Activated B cell treated with CpG ODN at 0.5 μM for 24 hours (primary cell): ENCODE data around the gene CDC42BPA. TPM values are rescaled to one million over a fixed set of nuclear protein-coding genes. Genes with fewer than 3 reads are reported as not detected.

ENCODE experiments used
- ATAC-seq: fragments of 200-7000 bp; cut with Tn5 transposase; one replicate; pipeline ENCODE4 v1.10.0; 2021; ENCODE audit warnings: low read depth, mild to moderate bottlenecking, moderate library complexity
- CTCF ChIA-PET: fragments of 350-600 bp; sonication (Branson Sonifier 250); formaldehyde crosslinking; loops from one replicate; lab custom pipeline; 2021; ENCODE audit warnings: antibody characterized with exemption; lab: Charles Lee
- POLR2A ChIA-PET: fragments of 350-600 bp; sonication (Branson Sonifier 250); formaldehyde crosslinking; loops from one replicate; lab custom pipeline; 2021; ENCODE audit warnings: antibody characterized with exemption; lab: Charles Lee
- DNase-seq: peaks from one replicate; pipeline ENCODE4 v3.0.0; 2022
- H3K27ac Mint-ChIP-seq: one replicate; pipeline ENCODE4 v1.8.0; 2020; ENCODE audit warnings: mixed read lengths
- H3K27me3 Mint-ChIP-seq: one replicate; pipeline ENCODE4 v1.8.0; 2021; ENCODE audit warnings: mixed read lengths
- H3K36me3 Mint-ChIP-seq: one replicate; pipeline ENCODE4 v1.8.0; 2021; ENCODE audit warnings: low read depth, mixed read lengths
- H3K4me1 Mint-ChIP-seq: one replicate; pipeline ENCODE4 v1.8.0; 2021; ENCODE audit warnings: mixed read lengths
- H3K4me3 Mint-ChIP-seq: one replicate; pipeline ENCODE4 v1.8.0; 2020; ENCODE audit warnings: mild to moderate bottlenecking, mixed read lengths
- H3K9me3 Mint-ChIP-seq: one replicate; pipeline ENCODE4 v1.8.0; 2020; ENCODE audit warnings: mixed read lengths
- intact Hi-C: fragments of 100-400 bp; cut with micrococcal nuclease; formaldehyde crosslinking; loops from one replicate; pipeline ENCODE4 v1.15.1; 2024
- total RNA-seq: library from RNA; stranded (reverse); gene quantifications from 2 replicates; pipeline ENCODE4 v1.2.3, GENCODE V29; 2022
- TF ChIP-seq, protein P1 (sequence below): fragments of 200-600 bp; IDR thresholded peaks from one replicate; pipeline ENCODE4 v1.8.0; 2022; ENCODE audit warnings: antibody characterized with exemption, mild to moderate bottlenecking

Gene CDC42BPA
- total RNA-seq, 1 donor from 2014 or later: 0.29 TPM

DNA sequence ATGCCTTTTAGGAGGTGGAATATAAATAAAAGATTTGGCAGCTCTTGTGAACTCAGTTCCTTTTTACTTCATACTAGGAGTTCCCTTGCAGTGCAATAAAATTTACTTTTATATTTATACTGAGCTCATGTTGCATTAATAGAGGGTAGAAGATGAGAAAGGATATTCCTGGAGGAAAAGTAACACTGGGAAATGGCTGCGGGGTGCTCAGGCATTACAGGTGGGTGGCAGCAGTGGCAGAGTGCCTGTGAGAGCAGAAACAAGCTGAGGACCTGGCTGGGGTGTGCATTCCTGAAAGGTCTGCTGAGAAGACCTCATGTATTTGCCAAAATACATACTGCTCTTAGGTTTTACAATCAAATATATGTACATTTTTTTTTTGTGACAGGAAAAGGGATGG lies 251.3 kb downstream of the CDC42BPA start:
- DNase-seq (no peak), ATAC-seq (no peak)
- intact Hi-C loops: no loop called here
- Mint-ChIP-seq H3K27me3 (peaks cover 8% of the 10 kb centered on the region), H3K4me1 (no peaks in the 10 kb centered on the region), H3K9me3 (no peaks in the 10 kb centered on the region), H3K4me3 (no peak overlapping the region), H3K27ac (no peak overlapping the region), H3K36me3 (no peaks in the 10 kb centered on the region)
- CTCF ChIA-PET: no interaction called here
- TF ChIP-seq, protein P1, sequence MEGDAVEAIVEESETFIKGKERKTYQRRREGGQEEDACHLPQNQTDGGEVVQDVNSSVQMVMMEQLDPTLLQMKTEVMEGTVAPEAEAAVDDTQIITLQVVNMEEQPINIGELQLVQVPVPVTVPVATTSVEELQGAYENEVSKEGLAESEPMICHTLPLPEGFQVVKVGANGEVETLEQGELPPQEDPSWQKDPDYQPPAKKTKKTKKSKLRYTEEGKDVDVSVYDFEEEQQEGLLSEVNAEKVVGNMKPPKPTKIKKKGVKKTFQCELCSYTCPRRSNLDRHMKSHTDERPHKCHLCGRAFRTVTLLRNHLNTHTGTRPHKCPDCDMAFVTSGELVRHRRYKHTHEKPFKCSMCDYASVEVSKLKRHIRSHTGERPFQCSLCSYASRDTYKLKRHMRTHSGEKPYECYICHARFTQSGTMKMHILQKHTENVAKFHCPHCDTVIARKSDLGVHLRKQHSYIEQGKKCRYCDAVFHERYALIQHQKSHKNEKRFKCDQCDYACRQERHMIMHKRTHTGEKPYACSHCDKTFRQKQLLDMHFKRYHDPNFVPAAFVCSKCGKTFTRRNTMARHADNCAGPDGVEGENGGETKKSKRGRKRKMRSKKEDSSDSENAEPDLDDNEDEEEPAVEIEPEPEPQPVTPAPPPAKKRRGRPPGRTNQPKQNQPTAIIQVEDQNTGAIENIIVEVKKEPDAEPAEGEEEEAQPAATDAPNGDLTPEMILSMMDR: no peak
- POLR2A ChIA-PET: no interaction called here

DNA sequence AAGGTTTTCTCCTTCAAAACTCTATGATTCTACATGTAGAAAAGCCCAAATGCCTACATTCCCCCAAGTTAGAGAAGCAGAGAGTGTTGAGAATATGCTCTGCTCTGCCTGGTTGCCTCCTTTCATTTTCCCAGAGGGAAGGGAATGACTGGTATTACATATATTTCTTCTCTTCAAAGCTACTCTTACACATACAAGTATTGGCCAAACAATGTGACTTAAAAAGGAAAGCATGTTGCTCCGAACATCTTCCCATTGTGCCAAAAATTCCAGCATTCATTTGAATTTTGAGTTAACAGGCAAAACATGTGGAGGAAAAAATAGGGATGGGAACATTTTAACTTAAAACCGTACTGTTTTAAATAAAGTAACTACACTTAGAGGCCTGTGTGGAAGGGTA lies 253.0 kb downstream of the CDC42BPA start:
- ATAC-seq: no peak
- Mint-ChIP-seq H3K4me3 (no peak overlapping the region), H3K36me3 (no peaks in the 10 kb centered on the region), H3K27me3 (peaks cover 10% of the 10 kb centered on the region), H3K27ac (no peak overlapping the region), H3K9me3 (peaks cover 1% of the 10 kb centered on the region), H3K4me1 (no peaks in the 10 kb centered on the region)
- TF ChIP-seq, protein P1: no peak
- DNase-seq: no peak
- CTCF ChIA-PET: no interaction called here
- intact Hi-C loops: no loop called here
- POLR2A ChIA-PET: no interaction called here

DNA sequence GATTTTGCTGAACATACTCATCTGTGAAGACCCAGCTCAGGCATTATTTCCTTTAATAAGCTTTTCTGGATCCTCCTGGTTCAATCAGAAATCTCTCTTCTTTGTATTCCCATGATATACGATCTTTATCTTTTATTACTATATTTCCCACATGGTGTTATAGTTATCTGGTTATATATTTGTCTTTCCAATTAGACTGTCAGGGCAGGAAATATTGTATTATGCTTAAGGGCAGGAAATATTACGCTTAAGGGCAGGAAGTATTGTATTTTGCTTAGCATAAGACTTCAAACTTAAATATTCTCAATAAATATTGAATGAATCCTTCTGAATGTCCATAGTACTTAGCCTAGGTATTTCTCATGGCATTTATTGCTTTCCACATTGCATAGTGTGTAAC lies 256.0 kb downstream of the CDC42BPA start:
- ATAC-seq: no peak
- H3K9me3 Mint-ChIP-seq: peaks cover 9% of the 10 kb centered on the region
- no peaks in the 10 kb centered on the region for H3K36me3 Mint-ChIP-seq
- H3K4me1 Mint-ChIP-seq: no peaks in the 10 kb centered on the region
- TF ChIP-seq, protein P1: no peak
- H3K27me3 Mint-ChIP-seq: peaks cover 8% of the 10 kb centered on the region
- H3K27ac Mint-ChIP-seq: no peak overlapping the region
- ChIA-PET POLR2A (no interaction called here), CTCF (no interaction called here)
- H3K4me3 Mint-ChIP-seq: no peak overlapping the region
- no peak for DNase-seq
- intact Hi-C loops: no loop called here

DNA sequence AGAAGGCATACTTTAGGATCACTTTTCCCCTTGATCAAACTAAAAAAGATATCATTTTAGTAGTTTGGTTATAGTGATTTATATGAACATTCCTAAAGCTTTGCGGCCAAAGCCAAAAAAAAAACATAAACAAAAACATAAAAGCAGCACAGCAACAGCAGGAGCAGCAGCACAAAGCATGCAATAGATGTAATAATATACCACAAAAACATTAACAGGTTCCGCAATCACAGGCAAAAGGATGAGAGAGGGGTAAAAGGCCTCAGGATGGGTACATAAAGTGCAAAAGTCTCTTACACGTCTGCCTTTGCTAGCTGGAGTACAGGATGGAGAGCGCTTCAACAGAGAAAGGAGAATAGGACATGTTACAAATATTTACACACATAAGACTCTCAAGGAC lies 259.2 kb downstream of the CDC42BPA start:
- no peak overlapping the region for H3K27ac Mint-ChIP-seq
- peaks cover 9% of the 10 kb centered on the region for H3K9me3 Mint-ChIP-seq
- H3K27me3 Mint-ChIP-seq: peaks cover 3% of the 10 kb centered on the region
- H3K4me3 Mint-ChIP-seq: no peak overlapping the region
- no peaks in the 10 kb centered on the region for H3K36me3 Mint-ChIP-seq
- ATAC-seq (no peak), DNase-seq (no peak)
- TF ChIP-seq, protein P1: no peak
- POLR2A ChIA-PET: no interaction called here
- H3K4me1 Mint-ChIP-seq: no peaks in the 10 kb centered on the region
- CTCF ChIA-PET: no interaction called here
- intact Hi-C loops: no loop called here

DNA sequence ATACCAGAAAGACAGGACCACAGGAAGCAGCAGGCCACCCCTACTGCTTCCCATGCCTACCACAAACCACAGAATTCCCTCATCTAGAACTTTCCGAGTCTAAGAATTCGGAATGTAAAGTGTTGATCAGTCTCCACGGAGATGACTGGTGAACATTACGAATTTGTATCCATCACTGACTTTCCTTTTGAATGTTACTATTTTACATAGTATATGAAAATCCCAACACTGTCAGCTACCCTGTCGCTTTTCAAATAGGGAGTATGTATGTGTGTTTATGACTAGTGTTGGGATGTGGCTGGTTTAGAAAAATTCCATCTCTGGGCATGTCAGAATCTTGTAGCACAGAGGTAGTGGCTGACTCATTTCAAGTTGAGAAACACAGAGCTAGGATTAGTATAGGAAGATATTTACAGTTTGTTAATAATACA lies 260.0 kb downstream of the CDC42BPA start:
- Mint-ChIP-seq H3K4me3 (no peak overlapping the region), H3K9me3 (peaks cover 9% of the 10 kb centered on the region), H3K27me3 (peaks cover 3% of the 10 kb centered on the region), H3K27ac (no peak overlapping the region), H3K4me1 (no peaks in the 10 kb centered on the region), H3K36me3 (no peaks in the 10 kb centered on the region)
- intact Hi-C loops: no loop called here
- ATAC-seq (no peak), DNase-seq (no peak)
- ChIA-PET CTCF (no interaction called here), POLR2A (no interaction called here)
- TF ChIP-seq, protein P1: no peak
